Small intestine (tissue), 7 donors: ENCODE measurements around the gene TMEM183A. TPM values are rescaled to one million over a fixed set of nuclear protein-coding genes. Genes with fewer than 3 reads are reported as not detected.

Experiments used
- DNase-seq, 2 donors: peaks; one replicate each; pipeline versions ENCODE4 v3.0.0 to v3.0.0-alpha.2; 2013
- FAIRE-seq: peaks from 2 replicates; lab custom pipeline; 2012; peaks lifted over from hg19 to GRCh38; lab: Jason Lieb, UNC
- H3K27ac ChIP-seq, 3 donors: one replicate each; pipeline ENCODE4 v1.5.1; 2013; ENCODE audit warnings: low read length in 2 of 3, mild to moderate bottlenecking in 2 of 3, control low read depth in 1 of 3, inconsistent platforms in 1 of 3, low read depth in 1 of 3, moderate library complexity in 1 of 3
- H3K27me3 ChIP-seq, 3 donors: one replicate each; pipeline ENCODE4 v1.6.1; 2013; ENCODE audit warnings: low read length in 3 of 3, inconsistent platforms in 1 of 3; ENCODE audit not compliant: control insufficient read depth in 3 of 3, insufficient read depth in 3 of 3
- H3K36me3 ChIP-seq, 3 donors: one replicate each; pipeline ENCODE4 v1.6.1; 2013; ENCODE audit warnings: low read length in 3 of 3, inconsistent platforms in 1 of 3, low read depth in 1 of 3, mild to moderate bottlenecking in 1 of 3, moderate library complexity in 1 of 3; ENCODE audit not compliant: control insufficient read depth in 3 of 3, insufficient read depth in 2 of 3
- H3K4me1 ChIP-seq, 3 donors: one replicate each; pipeline ENCODE4 v1.6.1; 2013; ENCODE audit warnings: low read length in 2 of 3, inconsistent platforms in 1 of 3, low read depth in 1 of 3, mild to moderate bottlenecking in 1 of 3, moderate library complexity in 1 of 3; ENCODE audit not compliant: control insufficient read depth in 3 of 3, insufficient read depth in 2 of 3
- H3K4me3 ChIP-seq, 3 donors: one replicate each; pipeline ENCODE4 v1.5.1; 2013; ENCODE audit warnings: low read length in 3 of 3, control low read depth in 1 of 3, inconsistent platforms in 1 of 3, low read depth in 1 of 3, mild to moderate bottlenecking in 1 of 3, moderate library complexity in 1 of 3
- H3K9me3 ChIP-seq, 2 donors: one replicate each; pipeline ENCODE4 v1.6.1; 2013; ENCODE audit warnings: low read depth in 1 of 2, low read length in 1 of 2; ENCODE audit not compliant: control insufficient read depth in 2 of 2, insufficient read depth in 1 of 2
- WGBS, 3 donors: extraction: QIAGEN DNeasy Blood & Tissue Kit; methylation state at CpG; one replicate each; pipeline ENCODE4 v1.1.7; 2013; 5-methylcytosine and 5-hydroxymethylcytosine counted together
- polyA plus RNA-seq, 4 donors: library from polyadenylated mRNA; stranded (reverse) in 3 of 4; unstranded in 1 of 4; fragments of 200-250 nt in 3 of 4; fragments of 120-200 nt in 1 of 4; gene quantifications; one replicate each; pipeline versions ENCODE4 v1.2.1 to v1.2.3, GENCODE V29; 2013
- donor health status: healthy with polysubstance abuse.
- donor health status: control.
- donor health status: control.
- donor health status: Bipolar disorder and iron deficiency.
- donor health status: healthy.

The TMEM183A gene
- polyA plus RNA-seq, 4 donors = 58.9 to 80.4 (median 67.2) TPM

DNA sequence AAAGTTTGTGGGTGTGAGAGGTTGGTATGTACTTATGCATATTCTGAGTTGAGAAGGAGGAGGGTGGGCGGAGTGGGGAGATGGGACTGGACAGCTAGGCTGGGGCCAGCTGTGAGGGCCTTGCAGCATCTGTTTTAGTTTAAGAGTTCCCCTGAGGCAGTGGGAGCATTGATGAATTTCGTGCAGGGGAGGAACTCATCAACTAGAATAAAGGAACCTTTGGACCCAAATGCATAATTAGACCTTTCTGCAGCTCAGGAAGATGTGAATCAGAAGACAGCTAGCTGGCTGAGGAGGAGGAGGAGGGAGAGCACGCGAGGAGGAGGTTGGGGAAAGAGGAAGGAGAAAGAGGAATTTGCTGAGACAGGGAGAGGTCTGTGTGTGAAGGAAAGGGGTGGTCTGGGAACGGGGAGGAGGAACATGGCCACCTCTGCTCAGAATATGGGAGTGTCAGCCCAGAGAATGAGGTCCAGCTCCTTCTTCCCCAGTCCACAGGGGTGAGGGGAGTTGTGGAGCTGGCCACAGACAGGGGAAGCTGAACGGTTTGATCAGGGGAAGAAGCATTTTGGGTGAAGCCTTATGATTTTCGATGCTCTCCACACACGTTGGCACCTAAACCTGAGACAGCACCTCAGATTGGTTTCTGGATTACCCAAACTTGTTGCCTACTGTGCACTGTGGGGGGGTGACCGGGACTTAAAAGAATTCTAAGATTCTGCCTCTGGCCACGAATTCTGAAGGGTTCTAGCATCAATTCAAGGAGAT, 50.9 kb downstream of the TMEM183A start:
- peaks cover 0 to 3% of the 10 kb centered on the region in 2 donors for H3K9me3 ChIP-seq
- no peak overlapping the region for H3K4me3 ChIP-seq
- FAIRE-seq (no peak), DNase-seq (peak in 1 of 2 donors; percentile 19)
- no peaks in the 10 kb centered on the region for H3K4me1 ChIP-seq
- peaks cover 0 to 9% (median 0%) of the 10 kb centered on the region in 3 donors for H3K27me3 ChIP-seq
- H3K27ac ChIP-seq = no peak overlapping the region
- no peaks in the 10 kb centered on the region for H3K36me3 ChIP-seq
- 33 to 41% (median 34%) methylated on average over 9 to 10 of the region's 10 CpGs for WGBS, 3 donors

DNA sequence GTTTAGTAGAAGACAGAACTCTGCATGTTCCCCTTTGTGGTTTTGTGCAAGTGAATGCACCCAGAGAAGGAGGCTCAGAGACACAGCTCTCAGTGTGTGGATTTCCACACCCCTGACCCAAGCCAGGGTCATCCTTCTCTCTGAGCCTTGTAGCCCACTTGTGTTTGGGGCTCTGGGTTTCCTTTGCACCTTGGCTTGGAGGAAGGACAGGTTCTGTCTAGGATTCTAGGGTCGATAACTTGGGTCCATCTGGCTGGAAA, 51.4 kb downstream of the TMEM183A start:
- WGBS, 3 donors = 63 to 64% (median 63%) methylated on average over 1 of the region's 1 CpG
- FAIRE-seq (no peak), DNase-seq (no peak)
- no peak overlapping the region for H3K4me3 ChIP-seq
- H3K27me3 ChIP-seq = peaks cover 0 to 9% (median 0%) of the 10 kb centered on the region in 3 donors
- H3K36me3 ChIP-seq = no peaks in the 10 kb centered on the region
- H3K4me1 ChIP-seq = no peaks in the 10 kb centered on the region
- peaks cover 0 to 3% of the 10 kb centered on the region in 2 donors for H3K9me3 ChIP-seq
- H3K27ac ChIP-seq = no peak overlapping the region

DNA sequence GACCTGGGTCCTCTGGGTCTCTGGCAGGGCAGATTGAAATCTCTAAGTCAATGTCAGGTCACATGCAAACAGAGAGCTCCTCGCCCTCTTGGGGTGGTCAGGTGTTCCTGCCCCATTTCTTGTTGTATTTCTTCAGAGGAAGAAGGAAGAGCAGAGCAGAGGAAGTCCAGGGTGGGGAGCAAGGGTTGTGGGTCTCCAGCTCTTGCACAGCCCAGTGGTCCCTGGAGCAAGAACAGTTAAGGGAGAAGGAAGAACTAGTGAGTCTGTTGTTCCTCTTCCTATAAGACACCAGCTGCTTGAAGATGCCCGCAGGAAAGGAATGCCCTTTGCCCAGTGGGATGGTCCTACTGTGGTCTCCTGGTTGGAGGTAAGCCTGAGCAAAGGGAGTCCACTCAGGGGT, 52.3 kb downstream of the TMEM183A start:
- Histone ChIP-seq H3K36me3 (no peaks in the 10 kb centered on the region), H3K9me3 (peaks cover 0 to 3% of the 10 kb centered on the region in 2 donors), H3K27ac (no peak overlapping the region), H3K4me1 (no peaks in the 10 kb centered on the region), H3K4me3 (no peak overlapping the region), H3K27me3 (peaks cover 0 to 6% (median 0%) of the 10 kb centered on the region in 3 donors)
- 23 to 70% (median 38%) methylated on average over 2 of the region's 2 CpGs for WGBS, 3 donors
- FAIRE-seq = no peak
- no peak for DNase-seq

DNA sequence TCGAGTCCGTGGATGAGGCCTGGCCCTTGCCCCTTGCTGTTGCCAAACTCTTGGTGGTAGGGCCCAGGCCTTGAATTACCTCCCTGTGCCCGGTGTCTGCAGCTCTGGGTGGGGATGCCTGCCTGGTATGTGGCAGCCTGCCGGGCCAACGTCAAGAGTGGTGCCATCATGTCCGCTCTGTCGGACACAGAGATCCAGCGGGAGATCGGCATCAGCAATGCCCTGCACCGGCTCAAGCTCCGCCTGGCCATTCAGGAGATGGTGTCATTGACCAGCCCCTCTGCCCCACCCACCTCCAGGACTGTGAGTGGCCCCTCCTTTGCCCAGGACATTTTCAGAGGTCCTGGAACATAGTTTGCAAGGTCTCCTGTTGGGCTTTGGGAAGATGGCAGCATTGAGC, 52.9 kb downstream of the TMEM183A start:
- Histone ChIP-seq H3K36me3 (no peaks in the 10 kb centered on the region), H3K4me1 (no peaks in the 10 kb centered on the region), H3K4me3 (no peak overlapping the region), H3K27me3 (peaks cover 0 to 6% (median 0%) of the 10 kb centered on the region in 3 donors), H3K27ac (no peak overlapping the region), H3K9me3 (peaks cover 0 to 3% of the 10 kb centered on the region in 2 donors)
- DNase-seq (no peak), FAIRE-seq (no peak)
- WGBS, 3 donors = 90 to 95% (median 92%) methylated on average over 11 of the region's 11 CpGs

DNA sequence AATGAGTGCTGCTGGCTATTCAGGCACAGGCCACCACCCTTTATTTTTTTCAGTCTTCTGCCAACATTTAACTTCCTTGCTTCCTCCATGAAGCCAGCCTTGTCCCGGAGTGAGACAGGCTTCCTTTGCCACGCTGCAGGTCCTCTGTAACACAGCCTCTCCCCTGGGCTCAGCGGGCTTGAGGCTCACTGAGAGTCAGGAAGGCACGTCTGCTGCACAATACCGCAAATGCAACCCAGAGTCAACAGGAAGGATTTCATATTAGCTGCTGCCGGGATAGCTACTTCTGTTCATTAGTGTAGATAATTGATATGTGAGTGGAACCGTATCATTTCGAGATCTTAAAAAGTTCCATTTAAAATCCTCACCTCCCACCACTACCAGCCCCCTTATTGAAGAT, 56.1 kb downstream of the TMEM183A start:
- Histone ChIP-seq H3K27me3 (peaks cover 0 to 2% (median 0%) of the 10 kb centered on the region in 3 donors), H3K9me3 (peaks cover 0 to 3% of the 10 kb centered on the region in 2 donors), H3K36me3 (no peaks in the 10 kb centered on the region), H3K27ac (no peak overlapping the region), H3K4me1 (no peaks in the 10 kb centered on the region), H3K4me3 (no peak overlapping the region)
- DNase-seq = no peak
- FAIRE-seq = no peak
- WGBS, 3 donors = 65 to 86% (median 66%) methylated on average over 8 of the region's 8 CpGs

DNA sequence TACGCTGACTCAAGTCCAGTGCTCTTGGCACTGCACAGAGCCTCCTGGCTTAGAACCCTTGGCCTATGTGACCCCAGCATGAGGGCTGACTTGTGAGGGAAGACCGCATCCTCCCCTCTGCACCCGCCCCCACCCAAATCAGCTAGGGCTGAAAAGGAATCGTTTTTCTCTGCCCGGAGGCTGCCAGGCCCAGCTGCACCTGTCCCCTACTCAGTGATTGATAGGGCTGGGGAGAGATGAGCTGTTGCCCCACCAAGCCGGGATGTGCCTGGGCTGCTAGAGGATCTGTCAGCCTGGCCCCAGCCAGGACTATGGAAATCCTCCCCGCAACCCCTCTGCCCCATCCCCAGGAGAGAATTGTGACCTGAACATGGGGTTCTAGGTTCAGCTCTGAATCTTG, 58.0 kb downstream of the TMEM183A start:
- no peaks in the 10 kb centered on the region for H3K4me1 ChIP-seq

DNA sequence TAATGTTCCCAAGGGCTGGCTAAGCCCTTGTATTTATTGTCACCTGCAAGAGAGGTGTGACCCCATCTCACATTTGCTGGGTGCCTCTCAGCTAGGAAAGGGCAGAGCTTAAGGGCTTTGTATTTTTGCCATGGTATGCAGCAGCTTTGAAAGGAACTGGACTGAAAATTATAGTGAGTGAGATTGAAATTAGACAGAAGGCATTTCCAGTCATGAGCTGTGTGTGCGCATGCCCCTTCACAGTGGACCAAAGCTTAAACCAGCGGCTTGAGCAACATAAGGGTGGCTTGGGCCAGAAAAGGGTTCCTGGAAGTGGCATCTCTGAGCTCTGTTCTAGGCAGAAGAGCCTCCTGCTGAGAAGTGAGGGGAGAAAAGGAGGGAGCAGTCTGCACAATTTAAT, 58.8 kb downstream of the TMEM183A start:
- DNase-seq = no peak
- no peak overlapping the region for H3K4me3 ChIP-seq
- H3K27me3 ChIP-seq = no peaks in the 10 kb centered on the region
- no peak overlapping the region for H3K27ac ChIP-seq
- no peaks in the 10 kb centered on the region for H3K4me1 ChIP-seq
- H3K36me3 ChIP-seq = no peaks in the 10 kb centered on the region
- H3K9me3 ChIP-seq = peaks cover 0 to 3% of the 10 kb centered on the region in 2 donors
- FAIRE-seq = no peak
- WGBS, 3 donors = 70 to 95% (median 86%) methylated on average over 2 of the region's 2 CpGs

More for the DNA sequence above, 58.0 kb downstream of the TMEM183A start:
- DNase-seq (no peak), FAIRE-seq (no peak)
- H3K27ac ChIP-seq = no peak overlapping the region
- 59 to 79% (median 60%) methylated on average over 7 of the region's 7 CpGs for WGBS, 3 donors
- H3K27me3 ChIP-seq = no peaks in the 10 kb centered on the region
- peaks cover 0 to 3% of the 10 kb centered on the region in 2 donors for H3K9me3 ChIP-seq
- no peaks in the 10 kb centered on the region for H3K36me3 ChIP-seq
- no peak overlapping the region for H3K4me3 ChIP-seq

DNA sequence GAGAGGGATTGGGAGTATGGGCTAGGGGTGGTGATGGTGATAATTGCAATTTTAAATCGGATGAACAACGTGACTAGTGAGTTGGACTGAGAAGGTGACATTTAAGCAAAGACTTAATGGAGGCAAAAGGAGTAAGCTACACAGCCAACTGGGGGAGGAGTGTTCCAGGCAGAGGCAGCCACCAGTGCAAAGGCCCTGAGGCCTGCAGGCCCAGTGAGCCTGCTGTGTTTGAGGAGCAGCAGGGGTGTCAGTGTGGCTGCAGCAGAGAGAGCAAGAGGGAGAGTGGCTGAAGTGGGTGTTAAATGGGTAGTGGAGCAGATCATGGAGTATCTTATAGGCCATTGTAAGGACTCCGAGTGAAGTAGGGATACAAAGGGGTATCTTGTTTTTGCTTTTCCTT, 59.8 kb downstream of the TMEM183A start:
- Histone ChIP-seq H3K27ac (no peak overlapping the region), H3K4me3 (no peak overlapping the region), H3K36me3 (no peaks in the 10 kb centered on the region), H3K4me1 (no peaks in the 10 kb centered on the region), H3K27me3 (no peaks in the 10 kb centered on the region), H3K9me3 (no peaks in the 10 kb centered on the region)
- FAIRE-seq (no peak), DNase-seq (no peak)
- WGBS, 3 donors = 90 to 93% (median 92%) methylated on average over 3 of the region's 3 CpGs
